ENCODE measurements around the gene TRNT1.

The TRNT1 gene

GRCh38 chr3:3179407-3180094 lies 52.8 kb downstream of the TRNT1 start, which contains the start of gene CRBN:
Gene CRBN (minus strand): TSS chr3:3179691. CDS start chr3:3179687, 4 bp downstream.
- peak; percentile 59 for DNase-seq

- DNase-seq, result no peak
Measured at GRCh38 chr3:3180456-3180855, 53.7 kb downstream of the TRNT1 start.

GRCh38 chr3:3184876-3185275 lies 58.1 kb downstream of the TRNT1 start:
- DNase-seq, result no peak

- DNase-seq, result no peak
Measured at GRCh38 chr3:3189102-3189727, 62.5 kb downstream of the TRNT1 start.

- DNase-seq, result no peak
Measured at GRCh38 chr3:3189961-3190360, 63.2 kb downstream of the TRNT1 start.

GRCh38 chr3:3191675-3192285 lies 65.0 kb downstream of the TRNT1 start:
- no peak for DNase-seq

GRCh38 chr3:3192286-3192675 lies 65.5 kb downstream of the TRNT1 start:
- DNase-seq, result no peak

GRCh38 chr3:3194861-3195260 lies 68.1 kb downstream of the TRNT1 start:
- no peak for DNase-seq

- no peak for DNase-seq
Measured at GRCh38 chr3:3196148-3196861, 69.6 kb downstream of the TRNT1 start.

All from kidney glomerular epithelial cell (primary cell).